Activated CD8-positive, alpha-beta memory T cell treated with anti-CD3 and anti-CD28 coated beads, Interleukin-2, amount 50 U/mL, for 48 hours (primary cell): Measurements from ENCODE around the gene DNAJA4.
"Not testable (repeated sequence)": the region's sequence is repeated elsewhere in the genome, so short reads cannot be mapped to it uniquely, and the experiment has no call there.

Experiments used
- DNase-seq: peaks from one replicate; pipeline ENCODE4 v3.0.0-alpha.2; 2020

The DNAJA4 gene

GRCh38 chr15:78244893-78245292 is 19.5 kb upstream of the DNAJA4 start:
- DNase-seq: no peak

GRCh38 chr15:78245392-78245791 is 19.0 kb upstream of the DNAJA4 start:
- DNase-seq: not testable (repeated sequence)

GRCh38 chr15:78245976-78246620 is 18.3 kb upstream of the DNAJA4 start:
- not testable (repeated sequence) for DNase-seq

GRCh38 chr15:78247911-78248310 is 16.5 kb upstream of the DNAJA4 start:
- DNase-seq: no peak

GRCh38 chr15:78249131-78249530 is 15.2 kb upstream of the DNAJA4 start:
- DNase-seq: no peak

DNA sequence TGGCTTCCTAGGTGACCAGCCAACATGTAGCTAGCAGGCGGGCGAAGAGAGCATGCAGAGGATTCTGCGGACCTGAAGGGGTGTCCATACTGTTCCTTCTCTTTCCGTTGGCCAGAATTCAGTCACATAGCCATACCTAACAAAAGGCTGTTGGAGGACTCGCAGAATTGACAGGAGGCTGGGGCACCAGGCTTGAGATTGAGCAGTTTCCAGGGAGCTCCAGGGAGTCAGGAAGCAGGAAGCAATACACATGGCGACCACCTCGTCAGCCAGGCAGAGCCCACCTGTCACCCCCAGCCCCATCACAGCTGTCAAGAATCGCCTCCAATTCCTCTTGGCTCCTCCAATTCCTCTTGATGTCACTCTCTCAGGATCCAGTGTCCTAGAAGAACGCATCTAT is 13.2 kb upstream of the DNAJA4 start:
- DNase-seq: no peak

GRCh38 chr15:78255421-78256043 is 8.8 kb upstream of the DNAJA4 start:
- no peak for DNase-seq

DNA sequence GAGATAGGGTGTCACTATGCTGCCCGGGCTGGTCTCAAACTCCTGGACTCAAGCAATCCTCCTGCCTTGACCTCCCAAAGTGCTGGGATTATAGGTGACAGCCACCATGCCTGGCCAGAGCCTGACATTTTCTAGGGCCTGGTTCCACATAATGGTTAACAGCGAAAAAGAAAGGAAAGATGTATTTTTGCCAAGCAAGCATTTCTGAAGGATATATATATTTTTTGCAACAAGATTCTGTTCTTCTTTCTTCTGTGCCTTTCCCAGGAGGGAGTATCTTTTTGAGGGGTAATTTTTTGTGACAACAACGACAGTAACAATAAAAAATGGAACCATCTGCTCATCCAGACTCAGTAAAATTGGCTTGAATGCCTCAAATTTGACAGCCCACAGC is 8.3 kb upstream of the DNAJA4 start:
- DNase-seq: no peak

DNA sequence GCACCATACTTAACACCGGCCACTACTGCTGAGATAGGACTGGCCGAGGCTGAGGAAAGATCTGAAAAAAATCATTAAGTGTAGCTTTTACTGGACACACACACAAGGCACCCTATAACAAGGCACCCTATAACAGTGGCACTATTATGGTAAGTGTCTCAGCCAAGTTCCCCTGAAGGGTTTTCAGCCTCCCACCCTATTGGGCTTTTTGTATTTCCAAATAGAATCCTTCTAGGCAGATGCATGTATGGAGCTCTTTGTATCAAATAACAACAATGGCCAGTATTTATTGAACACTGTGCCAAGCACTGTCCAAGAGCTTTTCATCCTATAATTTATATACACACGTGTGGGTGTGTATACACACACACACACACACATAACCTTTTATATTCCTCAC is 6.7 kb upstream of the DNAJA4 start:
- DNase-seq: no peak

DNA sequence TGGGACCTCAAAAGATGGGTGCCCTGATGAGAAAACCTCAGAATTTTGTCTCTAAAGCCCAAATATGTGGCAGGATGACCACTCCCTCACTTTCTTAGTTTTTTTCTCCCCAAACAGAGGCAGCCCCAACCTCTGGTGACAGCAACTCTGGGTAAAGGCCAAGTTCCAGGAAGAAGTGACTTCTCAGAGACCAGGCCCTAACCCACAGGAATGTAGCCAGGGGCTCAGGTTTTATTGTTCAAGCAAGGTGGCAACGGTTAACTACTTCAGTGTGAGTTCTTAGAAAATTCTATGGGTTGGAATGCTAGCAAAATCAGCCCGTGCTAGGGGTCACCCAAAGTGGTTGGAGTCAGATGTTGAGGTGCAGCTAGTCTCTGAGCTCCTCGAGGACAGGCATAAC is 5.1 kb upstream of the DNAJA4 start:
- no peak for DNase-seq

GRCh38 chr15:78260489-78260888 is 3.9 kb upstream of the DNAJA4 start:
- no peak for DNase-seq

DNA sequence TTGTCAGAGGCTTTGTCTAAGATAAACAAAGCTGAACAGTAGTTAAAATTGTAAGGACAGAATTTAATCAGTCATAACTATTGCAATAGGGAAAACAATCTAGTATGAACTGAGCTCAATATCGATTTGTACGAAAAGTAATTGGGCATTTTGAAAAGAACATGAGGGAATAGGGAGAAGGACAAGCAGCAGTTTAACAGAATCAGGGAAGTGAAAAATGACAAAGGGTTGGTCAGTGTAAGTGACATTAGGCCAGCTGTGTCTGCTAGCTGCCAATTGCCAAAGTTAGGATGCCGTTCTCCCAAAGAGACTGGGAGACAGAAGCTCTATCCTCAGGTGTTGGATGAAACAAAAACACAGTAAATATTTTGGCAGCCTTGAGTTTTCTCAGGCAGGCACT is 3.3 kb upstream of the DNAJA4 start:
- no peak for DNase-seq

GRCh38 chr15:78263351-78263781 is 996 bp upstream of the DNAJA4 start:
- DNase-seq: no peak

DNA sequence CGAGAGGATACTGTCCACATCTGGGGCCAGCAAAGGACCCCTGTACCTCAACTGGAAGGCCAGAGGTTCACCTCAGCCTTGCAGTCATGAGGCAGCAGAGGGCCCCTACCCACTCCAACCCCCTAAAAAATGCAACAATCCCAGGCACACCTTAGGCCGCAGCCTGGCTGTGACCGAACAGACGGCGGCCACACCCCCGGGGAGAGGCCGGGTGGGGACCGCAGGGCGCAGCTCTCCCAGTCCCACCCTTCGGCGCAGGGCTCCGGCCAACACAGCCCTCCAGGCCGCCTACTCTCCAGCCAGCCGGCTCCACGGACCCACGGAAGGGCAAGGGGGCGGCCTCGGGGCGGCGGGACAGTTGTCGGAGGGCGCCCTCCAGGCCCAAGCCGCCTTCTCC is 457 bp upstream of the DNAJA4 start:
- no peak for DNase-seq

DNA sequence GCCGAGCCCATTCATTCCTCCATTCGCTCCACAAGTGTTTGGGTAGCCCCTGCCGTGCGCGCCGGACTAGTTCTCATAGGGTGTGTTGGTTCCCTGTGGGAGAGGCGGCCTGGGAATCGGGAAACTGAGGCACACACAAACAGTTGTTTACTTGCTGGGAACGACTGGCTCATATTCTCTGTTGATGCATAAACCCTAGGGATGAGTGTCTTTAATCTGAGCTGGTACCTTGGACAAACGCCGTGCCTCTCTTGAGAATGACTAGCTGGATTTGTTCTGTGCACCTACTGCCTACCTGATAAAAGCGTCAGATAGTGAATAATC is 737 bp downstream of the DNAJA4 start:
- no peak for DNase-seq

GRCh38 chr15:78265752-78266224 is 1.4 kb downstream of the DNAJA4 start:
- DNase-seq: no peak

DNA sequence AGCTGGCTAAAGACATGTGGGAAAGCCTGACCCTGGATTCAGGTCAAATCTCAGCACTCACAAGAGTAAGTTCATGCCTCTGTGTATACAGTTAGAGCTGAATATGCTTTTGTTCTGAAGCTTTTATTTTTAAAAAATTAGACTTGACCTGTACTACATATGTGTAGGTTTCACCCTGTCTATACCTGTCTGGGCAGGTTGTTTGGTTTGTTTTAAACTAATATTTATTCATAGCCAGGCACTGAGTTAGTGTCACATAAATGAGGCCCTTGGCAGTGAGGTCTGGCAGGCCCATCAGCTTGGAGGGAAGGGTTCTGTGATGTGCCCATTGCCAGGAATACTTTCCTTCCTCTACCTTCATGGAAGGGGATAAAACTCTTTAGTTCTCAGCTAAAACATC is 1.9 kb downstream of the DNAJA4 start:
- DNase-seq: no peak

- DNase-seq: no peak
Observed at GRCh38 chr15:78266806-78267205, 2.4 kb downstream of the DNAJA4 start.

- DNase-seq: no peak
Observed at GRCh38 chr15:78272316-78272715, 8.0 kb downstream of the DNAJA4 start.

DNA sequence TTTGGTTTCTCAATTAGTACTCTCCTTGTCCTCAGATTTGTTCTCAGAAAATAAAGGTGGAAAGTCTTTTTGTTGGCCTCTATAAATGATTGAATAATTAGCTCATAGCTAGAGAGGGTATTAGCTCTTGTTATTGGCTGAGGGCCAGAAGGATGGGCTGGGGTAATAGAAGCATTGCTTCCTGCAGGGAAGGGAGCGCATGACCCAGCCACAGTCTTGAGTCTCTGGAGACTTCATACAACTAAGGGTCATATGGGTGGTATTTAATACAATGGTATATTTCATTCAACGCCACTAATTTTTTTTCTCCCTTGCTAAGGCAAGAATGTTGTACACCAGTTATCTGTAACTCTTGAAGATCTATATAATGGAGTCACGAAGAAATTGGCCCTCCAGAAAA is 8.4 kb downstream of the DNAJA4 start:
- DNase-seq: no peak

GRCh38 chr15:78274994-78275393 is 10.6 kb downstream of the DNAJA4 start:
- DNase-seq: no peak

- no peak for DNase-seq
Observed at GRCh38 chr15:78276064-78276943, 11.9 kb downstream of the DNAJA4 start.

- no peak for DNase-seq
Observed at GRCh38 chr15:78280319-78281072, 16.1 kb downstream of the DNAJA4 start.
